Stimulated activated naive CD4-positive, alpha-beta T cell (primary cell): ENCODE results near the gene RPL27.

Source experiments
- DNase-seq, 6 experiments: peaks; one replicate each; lab custom pipeline; 2025; lab: John Stamatoyannopoulos, UW

Gene RPL27

DNA sequence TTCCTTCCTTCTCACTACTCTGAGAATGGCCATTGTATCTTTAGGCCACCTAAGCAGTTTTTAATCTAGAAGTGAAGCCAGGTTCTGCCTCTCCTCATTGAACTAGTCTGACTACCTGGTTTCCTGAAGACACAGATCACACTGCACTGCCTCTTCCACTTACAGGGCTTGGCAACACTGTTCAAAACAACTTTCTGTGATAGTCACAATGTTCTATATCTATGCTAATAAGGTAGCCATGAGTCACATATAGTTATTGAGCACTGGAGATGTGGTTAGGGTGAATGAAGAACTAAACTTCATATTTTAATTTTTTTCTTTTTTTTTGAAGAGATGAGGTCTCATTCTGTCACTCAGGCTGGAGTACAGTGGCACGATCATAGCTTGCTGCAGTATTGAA, 53.8 kb downstream of the RPL27 start:
- no peak for DNase-seq
